HEK293 (cell line): ENCODE measurements around the gene EZH2.
A peak's percentile ranks its signal among the peaks of the same experiment; 100 is the strongest.

Experiments
- CTCF ChIA-PET: fragments of 350-600 bp; formaldehyde crosslinking; extraction: SDS; loops from one replicate; lab custom pipeline; 2021; ENCODE audit warnings: antibody characterized with exemption; lab: Yijun Ruan, JAX
- POLR2A ChIA-PET: fragments of 300-600 bp; formaldehyde crosslinking; extraction: SDS; loops from one replicate; lab custom pipeline; 2020; ENCODE audit warnings: antibody characterized with exemption, inconsistent platforms; lab: Yijun Ruan, JAX
- H3K27ac ChIP-seq: fragments of 200-500 bp; sonication (Bioruptor generic); 2 replicates; pipeline ENCODE4 v1.5.1; 2014; ENCODE audit warnings: low read depth, low read length, control low read depth, inconsistent platforms; ENCODE audit errors: extremely low read depth
- H3K36me3 ChIP-seq, 2 experiments: fragments of 200-500 bp in 1 of 2; sonication (Bioruptor generic) in 1 of 2; 1 replicate in 1 of 2; 2 replicates in 1 of 2; pipeline ENCODE4 v1.5.1; 2014 to 2017; ENCODE audit warnings: inconsistent platforms in 2 of 2, low read length in 2 of 2; ENCODE audit not compliant: control insufficient read depth in 2 of 2, insufficient read depth in 1 of 2
- H3K4me1 ChIP-seq: fragments of 200-500 bp; sonication (Bioruptor generic); 2 replicates; pipeline ENCODE4 v1.5.1; 2014; ENCODE audit warnings: mild to moderate bottlenecking, low read length, inconsistent platforms; ENCODE audit not compliant: control insufficient read depth, insufficient read depth
- H3K4me3 ChIP-seq: 2 replicates; pipeline ENCODE4 v1.5.1; 2011; ENCODE audit warnings: low read depth, mild to moderate bottlenecking, control low read depth, low read length, moderate library complexity
- H3K9me3 ChIP-seq: fragments of 200-500 bp; sonication (Bioruptor generic); 2 replicates; pipeline ENCODE4 v1.5.1; 2014; ENCODE audit warnings: low read depth, low read length, inconsistent platforms; ENCODE audit not compliant: control insufficient read depth, insufficient read depth
- EGR2 ChIP-seq: fragments of 450-650 bp; formaldehyde crosslinking; IDR thresholded peaks from 2 replicates; pipeline ENCODE4 v1.5.1; 2016; ENCODE audit warnings: low read depth, missing biosample characterization, missing genetic modification characterization
- KLF10 ChIP-seq: fragments of 450-650 bp; IDR thresholded peaks from 2 replicates; pipeline ENCODE4 v1.5.1; 2018; ENCODE audit warnings: missing biosample characterization, mild to moderate bottlenecking, missing genetic modification characterization
- YY2 ChIP-seq: fragments of 450-650 bp; formaldehyde crosslinking; IDR thresholded peaks from 2 replicates; pipeline ENCODE4 v1.5.1; 2016; ENCODE audit warnings: missing biosample characterization, missing genetic modification characterization
- ZFHX2 ChIP-seq: fragments of 450-650 bp; formaldehyde crosslinking; conservative IDR thresholded peaks from 2 replicates; pipeline ENCODE4 v1.5.1; 2016; ENCODE audit warnings: missing biosample characterization, missing genetic modification characterization
- ZNF174 ChIP-seq: fragments of 450-650 bp; formaldehyde crosslinking; IDR thresholded peaks from 2 replicates; pipeline ENCODE4 v1.5.0; 2017; ENCODE audit warnings: missing biosample characterization, mild to moderate bottlenecking, missing genetic modification characterization
- ZNF239 ChIP-seq: fragments of 450-650 bp; formaldehyde crosslinking; IDR thresholded peaks from 2 replicates; pipeline ENCODE4 v1.5.1; 2016; ENCODE audit warnings: missing biosample characterization, missing genetic modification characterization
- ZNF248 ChIP-seq: fragments of 450-650 bp; formaldehyde crosslinking; IDR thresholded peaks from 2 replicates; pipeline ENCODE4 v1.5.1; 2017; ENCODE audit warnings: missing biosample characterization, missing genetic modification characterization
- ZNF350 ChIP-seq: fragments of 450-650 bp; formaldehyde crosslinking; IDR thresholded peaks from 2 replicates; pipeline ENCODE4 v1.5.0; 2017; ENCODE audit warnings: missing biosample characterization, mild to moderate bottlenecking, missing genetic modification characterization
- ZNF596 ChIP-seq: fragments of 450-650 bp; IDR thresholded peaks from 2 replicates; pipeline ENCODE4 v1.5.0; 2018; ENCODE audit warnings: missing biosample characterization, mild to moderate bottlenecking, missing genetic modification characterization, moderate library complexity
- ZNF621 ChIP-seq: fragments of 450-650 bp; formaldehyde crosslinking; IDR thresholded peaks from 2 replicates; pipeline ENCODE4 v1.5.1; 2017; ENCODE audit warnings: missing biosample characterization, missing genetic modification characterization
- ZNF704 ChIP-seq: fragments of 450-650 bp; formaldehyde crosslinking; IDR thresholded peaks from 2 replicates; pipeline ENCODE4 v1.5.1; 2016; ENCODE audit warnings: missing biosample characterization, missing genetic modification characterization
- ZNF792 ChIP-seq: fragments of 450-650 bp; formaldehyde crosslinking; IDR thresholded peaks from 2 replicates; pipeline ENCODE4 v1.5.1; 2016; ENCODE audit warnings: missing biosample characterization, missing genetic modification characterization
- ZNF830 ChIP-seq: fragments of 450-650 bp; IDR thresholded peaks from 2 replicates; pipeline ENCODE4 v1.5.0; 2018; ENCODE audit warnings: missing biosample characterization, missing genetic modification characterization, low read depth, mild to moderate bottlenecking, moderate library complexity
- ZNF837 ChIP-seq: fragments of 450-650 bp; formaldehyde crosslinking; IDR thresholded peaks from 2 replicates; pipeline ENCODE4 v1.5.1; 2016; ENCODE audit warnings: missing biosample characterization, missing genetic modification characterization
- ZSCAN30 ChIP-seq: fragments of 450-650 bp; IDR thresholded peaks from 2 replicates; pipeline ENCODE4 v1.5.1; 2018; ENCODE audit warnings: missing biosample characterization, mild to moderate bottlenecking, missing genetic modification characterization, moderate library complexity
- TF ChIP-seq, protein P1 (sequence below): fragments of 450-650 bp; formaldehyde crosslinking; optimal IDR thresholded peaks from 2 replicates; pipeline ENCODE3; 2016; ENCODE audit warnings: missing biosample characterization, mild to moderate bottlenecking, missing genetic modification characterization
- TF ChIP-seq, protein P2 (sequence below): fragments of 450-650 bp; formaldehyde crosslinking; IDR thresholded peaks from 2 replicates; pipeline ENCODE4 v1.5.1; 2016; ENCODE audit warnings: missing biosample characterization, missing genetic modification characterization, low read depth
- TF ChIP-seq, protein P3 (sequence below): fragments of 450-650 bp; formaldehyde crosslinking; IDR thresholded peaks from 2 replicates; pipeline ENCODE4 v1.5.1; 2016; ENCODE audit warnings: missing biosample characterization, missing genetic modification characterization

EZH2 gene

GRCh38 chr7:148893071-148893470 lies 9.0 kb upstream of the EZH2 start:
- Histone ChIP-seq H3K4me3 (no peak overlapping the region), H3K27ac (no peak overlapping the region), H3K9me3 (no peaks in the 10 kb centered on the region), H3K4me1 (no peaks in the 10 kb centered on the region), H3K36me3 (no peaks in the 10 kb centered on the region)
- CTCF ChIA-PET, result interaction anchor here (0.6 kb wide), 1 partner anchor 33 kb away, joined by 4 read pairs; no protein-coding TSS in a partner anchor
- POLR2A ChIA-PET, result interaction anchor here (0.9 kb wide), 1 partner anchor 8 kb away, joined by 5 read pairs; no protein-coding TSS in a partner anchor
- TF ChIP-seq ZNF621 (tag by site-specific recombination), result no peak
- no peak for TF ChIP-seq ZNF596 (tag by site-specific recombination)
- no peak for TF ChIP-seq ZNF704 (tag by site-specific recombination)
- peak; percentile 64 for TF ChIP-seq ZFHX2 (tag by site-specific recombination)
- TF ChIP-seq ZNF239 (tag by site-specific recombination), result no peak
- TF ChIP-seq, protein P1, sequence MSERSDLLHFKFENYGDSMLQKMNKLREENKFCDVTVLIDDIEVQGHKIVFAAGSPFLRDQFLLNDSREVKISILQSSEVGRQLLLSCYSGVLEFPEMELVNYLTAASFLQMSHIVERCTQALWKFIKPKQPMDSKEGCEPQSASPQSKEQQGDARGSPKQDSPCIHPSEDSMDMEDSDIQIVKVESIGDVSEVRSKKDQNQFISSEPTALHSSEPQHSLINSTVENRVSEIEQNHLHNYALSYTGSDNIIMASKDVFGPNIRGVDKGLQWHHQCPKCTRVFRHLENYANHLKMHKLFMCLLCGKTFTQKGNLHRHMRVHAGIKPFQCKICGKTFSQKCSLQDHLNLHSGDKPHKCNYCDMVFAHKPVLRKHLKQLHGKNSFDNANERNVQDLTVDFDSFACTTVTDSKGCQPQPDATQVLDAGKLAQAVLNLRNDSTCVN (tag by site-specific recombination), result no peak
- TF ChIP-seq ZNF830, result no peak
- TF ChIP-seq, protein P2, sequence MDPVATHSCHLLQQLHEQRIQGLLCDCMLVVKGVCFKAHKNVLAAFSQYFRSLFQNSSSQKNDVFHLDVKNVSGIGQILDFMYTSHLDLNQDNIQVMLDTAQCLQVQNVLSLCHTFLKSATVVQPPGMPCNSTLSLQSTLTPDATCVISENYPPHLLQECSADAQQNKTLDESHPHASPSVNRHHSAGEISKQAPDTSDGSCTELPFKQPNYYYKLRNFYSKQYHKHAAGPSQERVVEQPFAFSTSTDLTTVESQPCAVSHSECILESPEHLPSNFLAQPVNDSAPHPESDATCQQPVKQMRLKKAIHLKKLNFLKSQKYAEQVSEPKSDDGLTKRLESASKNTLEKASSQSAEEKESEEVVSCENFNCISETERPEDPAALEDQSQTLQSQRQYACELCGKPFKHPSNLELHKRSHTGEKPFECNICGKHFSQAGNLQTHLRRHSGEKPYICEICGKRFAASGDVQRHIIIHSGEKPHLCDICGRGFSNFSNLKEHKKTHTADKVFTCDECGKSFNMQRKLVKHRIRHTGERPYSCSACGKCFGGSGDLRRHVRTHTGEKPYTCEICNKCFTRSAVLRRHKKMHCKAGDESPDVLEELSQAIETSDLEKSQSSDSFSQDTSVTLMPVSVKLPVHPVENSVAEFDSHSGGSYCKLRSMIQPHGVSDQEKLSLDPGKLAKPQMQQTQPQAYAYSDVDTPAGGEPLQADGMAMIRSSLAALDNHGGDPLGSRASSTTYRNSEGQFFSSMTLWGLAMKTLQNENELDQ, result no peak
- no peak for TF ChIP-seq ZNF837 (tag by site-specific recombination)
- TF ChIP-seq EGR2 (tag by site-specific recombination), result peak; percentile 59

DNA sequence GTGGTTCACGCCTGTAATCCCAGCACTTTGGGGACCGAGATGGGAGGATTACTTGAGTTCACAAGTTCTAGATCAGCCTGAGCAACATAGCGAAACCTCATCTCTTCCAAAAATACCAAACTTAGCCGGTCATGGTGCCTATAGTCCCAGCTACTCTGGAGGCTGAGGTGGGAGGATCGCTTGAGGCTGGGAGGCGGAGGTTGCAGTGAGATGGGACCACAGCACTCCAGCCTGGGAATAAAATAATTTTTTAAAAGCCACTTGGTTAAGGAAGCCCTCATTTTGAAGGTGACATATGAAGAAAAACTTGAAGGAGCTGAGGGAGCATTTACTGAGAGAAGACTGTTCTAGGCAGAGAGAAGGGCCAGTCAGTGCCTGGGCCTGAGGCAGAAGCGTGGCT lies 4.2 kb upstream of the EZH2 start:
- POLR2A ChIA-PET, result interaction anchor here (1.7 kb wide), 1 partner anchor 53 kb away, joined by 9 read pairs; no protein-coding TSS in a partner anchor
- Histone ChIP-seq H3K27ac (no peak overlapping the region), H3K4me3 (no peak overlapping the region), H3K36me3 (no peaks in the 10 kb centered on the region), H3K9me3 (no peaks in the 10 kb centered on the region), H3K4me1 (no peaks in the 10 kb centered on the region)
- CTCF ChIA-PET, result interaction anchor here (1.1 to 1.2 kb wide), 2 partner anchors 11 to 54 kb away, joined by 3 read pairs; no protein-coding TSS in a partner anchor
- TF ChIP-seq, protein P3, sequence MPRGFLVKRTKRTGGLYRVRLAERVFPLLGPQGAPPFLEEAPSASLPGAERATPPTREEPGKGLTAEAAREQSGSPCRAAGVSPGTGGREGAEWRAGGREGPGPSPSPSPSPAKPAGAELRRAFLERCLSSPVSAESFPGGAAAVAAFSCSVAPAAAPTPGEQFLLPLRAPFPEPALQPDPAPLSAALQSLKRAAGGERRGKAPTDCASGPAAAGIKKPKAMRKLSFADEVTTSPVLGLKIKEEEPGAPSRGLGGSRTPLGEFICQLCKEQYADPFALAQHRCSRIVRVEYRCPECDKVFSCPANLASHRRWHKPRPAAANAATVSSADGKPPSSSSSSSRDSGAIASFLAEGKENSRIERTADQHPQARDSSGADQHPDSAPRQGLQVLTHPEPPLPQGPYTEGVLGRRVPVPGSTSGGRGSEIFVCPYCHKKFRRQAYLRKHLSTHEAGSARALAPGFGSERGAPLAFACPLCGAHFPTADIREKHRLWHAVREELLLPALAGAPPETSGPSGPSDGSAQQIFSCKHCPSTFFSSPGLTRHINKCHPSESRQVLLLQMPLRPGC (tag by site-specific recombination), result no peak
- no peak for TF ChIP-seq YY2
- no peak for TF ChIP-seq ZNF174 (tag by site-specific recombination)
- no peak for TF ChIP-seq ZNF350
- TF ChIP-seq KLF10, result no peak
- TF ChIP-seq ZNF248 (tag by site-specific recombination), result no peak
- TF ChIP-seq ZNF792 (tag by site-specific recombination), result no peak
- TF ChIP-seq ZSCAN30, result no peak
